Liver (tissue), 6 donors: ENCODE data around the gene GFM2. TPM values are rescaled to one million over a fixed set of nuclear protein-coding genes. Genes with fewer than 3 reads are reported as not detected.

Experiments used
- JUND ChIP-seq, 2 donors: IDR thresholded peaks; 2 replicates each; pipeline ENCODE4 v1.6.1; 2016; ENCODE audit warnings: antibody characterized with exemption in 2 of 2
- NR2F2 ChIP-seq: IDR thresholded peaks from 2 replicates; pipeline ENCODE4 v1.6.1; 2016; ENCODE audit warnings: antibody characterized with exemption
- REST ChIP-seq: IDR thresholded peaks from 2 replicates; pipeline ENCODE4 v1.6.1; 2016; ENCODE audit warnings: antibody characterized with exemption, mild to moderate bottlenecking
- polyA plus RNA-seq, 2 donors: library from polyadenylated mRNA; stranded (reverse) in 1 of 2; unstranded in 1 of 2; fragments of 200-250 nt in 1 of 2; fragments of >200 nt in 1 of 2; fragmentation: Nextera tagmentation in 1 of 2; extraction: Ambion mirVana in 1 of 2; gene quantifications; one replicate each; pipeline versions ENCODE4 v1.2.1 to v1.2.3, GENCODE V29; 2013 to 2015
- small RNA-seq: library from RNA; depleted of rRNA; stranded (forward); fragments of <200 nt; gene quantifications from one replicate; pipeline ENCODE3, GENCODE V24; 2014
- total RNA-seq, 2 donors: library from RNA; depleted of rRNA; stranded (reverse); fragments of >200 nt; gene quantifications; one replicate each; pipeline ENCODE4 v1.2.3, GENCODE V29; 2014
- donor health status: healthy.
- donor health status: healthy.
- donor health status: healthy.

The GFM2 gene
- total and polyA plus RNA-seq, 4 donors, result 14.6 to 41.0 (median 24.7) TPM

GRCh38 chr5:74672215-74672877 is 94.6 kb downstream of the GFM2 start (continued):
- TF ChIP-seq REST, result no peak
- no peak for TF ChIP-seq NR2F2
- no peak for TF ChIP-seq JUND (IDR thresholded peaks at IDR 0.05)

Small RNA genes lying within 50 kb of the gene (small RNA-seq; reads per million reads assigned to genes)
- gene RNU6-658P, result not detected

Other genes with a start within 250 kb of the GFM2 start
- gene ENC1, start 126.4 kb downstream of the GFM2 start, total RNA-seq, result 10 to 100 TPM; 20.7 to 34.4 TPM
- gene ENC1, start 126.4 kb downstream of the GFM2 start, polyA plus RNA-seq, result 1 to 10 TPM; 5.7 to 6.9 TPM
- 10 to 100 TPM; 67.7 to 73.0 TPM for gene HEXB, start 81.9 kb downstream of the GFM2 start, total RNA-seq
- 10 to 100 TPM; 79.5 to 84.5 TPM for gene HEXB, start 81.9 kb downstream of the GFM2 start, polyA plus RNA-seq
- gene NSA2, start 132 bp upstream of the GFM2 start, total RNA-seq, result 10 to 100 TPM; 26.7 to 31.4 TPM
- gene NSA2, start 132 bp upstream of the GFM2 start, polyA plus RNA-seq, result 10 to 100 TPM; 32.1 to 54.7 TPM
- gene FAM169A, start 99.3 kb upstream of the GFM2 start, total RNA-seq, result 1 to 10 TPM; 1.0 to 5.0 TPM
- gene FAM169A, start 99.3 kb upstream of the GFM2 start, polyA plus RNA-seq, result under 1 TPM; 0.58 to 0.83 TPM